KMS-11 (cell line): ENCODE data around the gene MAU2.

Experiments
- H2AFZ ChIP-seq: fragments of 200-600 bp; sonication (generic); 2 replicates; pipeline ENCODE4 v1.6.1; 2016; ENCODE audit warnings: antibody characterized with exemption, mixed run types, low read depth
- H3K27ac ChIP-seq: fragments of 200-600 bp; sonication (generic); 2 replicates; pipeline ENCODE4 v1.6.1; 2016; ENCODE audit warnings: mild to moderate bottlenecking, mixed run types
- H3K27me3 ChIP-seq: fragments of 200-600 bp; sonication (generic); 2 replicates; pipeline ENCODE4 v1.6.1; 2017; ENCODE audit warnings: mild to moderate bottlenecking, low read depth, mixed run types, moderate library complexity; ENCODE audit not compliant: insufficient read depth
- H3K36me3 ChIP-seq: fragments of 200-600 bp; sonication (generic); 2 replicates; pipeline ENCODE4 v1.6.1; 2017; ENCODE audit warnings: mild to moderate bottlenecking, mixed run types; ENCODE audit not compliant: insufficient read depth
- H3K4me1 ChIP-seq: fragments of 200-600 bp; sonication (generic); 2 replicates; pipeline ENCODE4 v1.6.1; 2016; ENCODE audit warnings: mild to moderate bottlenecking, low read depth, mixed run types; ENCODE audit not compliant: poor library complexity, severe bottlenecking
- H3K4me2 ChIP-seq: fragments of 200-600 bp; sonication (generic); 2 replicates; pipeline ENCODE4 v1.7.0; 2016; ENCODE audit warnings: mild to moderate bottlenecking, mixed run types
- H3K4me3 ChIP-seq: fragments of 200-600 bp; sonication (generic); IDR thresholded peaks from 2 replicates; pipeline ENCODE4 v1.6.1; 2017; ENCODE audit warnings: low read depth, low read length, mixed read lengths; ENCODE audit not compliant: insufficient read depth
- H3K79me2 ChIP-seq: fragments of 200-600 bp; sonication (generic); 2 replicates; pipeline ENCODE4 v1.6.1; 2016; ENCODE audit warnings: low read depth, mixed run types; ENCODE audit not compliant: insufficient read depth
- H3K9ac ChIP-seq: fragments of 200-600 bp; sonication (generic); 2 replicates; pipeline ENCODE4 v1.6.1; 2016; ENCODE audit warnings: mild to moderate bottlenecking, mixed run types
- H4K20me1 ChIP-seq: fragments of 200-600 bp; sonication (generic); 2 replicates; pipeline ENCODE4 v1.6.1; 2016; ENCODE audit warnings: mild to moderate bottlenecking, mixed run types; ENCODE audit not compliant: insufficient read depth
- TF ChIP-seq, protein P1 (sequence below): fragments of 200-600 bp; sonication (generic); conservative IDR thresholded peaks from 2 replicates; pipeline ENCODE4 v1.6.1; 2017; ENCODE audit warnings: low read depth, mild to moderate bottlenecking, antibody characterized with exemption, low read length, moderate library complexity, mixed read lengths

MAU2 gene

DNA sequence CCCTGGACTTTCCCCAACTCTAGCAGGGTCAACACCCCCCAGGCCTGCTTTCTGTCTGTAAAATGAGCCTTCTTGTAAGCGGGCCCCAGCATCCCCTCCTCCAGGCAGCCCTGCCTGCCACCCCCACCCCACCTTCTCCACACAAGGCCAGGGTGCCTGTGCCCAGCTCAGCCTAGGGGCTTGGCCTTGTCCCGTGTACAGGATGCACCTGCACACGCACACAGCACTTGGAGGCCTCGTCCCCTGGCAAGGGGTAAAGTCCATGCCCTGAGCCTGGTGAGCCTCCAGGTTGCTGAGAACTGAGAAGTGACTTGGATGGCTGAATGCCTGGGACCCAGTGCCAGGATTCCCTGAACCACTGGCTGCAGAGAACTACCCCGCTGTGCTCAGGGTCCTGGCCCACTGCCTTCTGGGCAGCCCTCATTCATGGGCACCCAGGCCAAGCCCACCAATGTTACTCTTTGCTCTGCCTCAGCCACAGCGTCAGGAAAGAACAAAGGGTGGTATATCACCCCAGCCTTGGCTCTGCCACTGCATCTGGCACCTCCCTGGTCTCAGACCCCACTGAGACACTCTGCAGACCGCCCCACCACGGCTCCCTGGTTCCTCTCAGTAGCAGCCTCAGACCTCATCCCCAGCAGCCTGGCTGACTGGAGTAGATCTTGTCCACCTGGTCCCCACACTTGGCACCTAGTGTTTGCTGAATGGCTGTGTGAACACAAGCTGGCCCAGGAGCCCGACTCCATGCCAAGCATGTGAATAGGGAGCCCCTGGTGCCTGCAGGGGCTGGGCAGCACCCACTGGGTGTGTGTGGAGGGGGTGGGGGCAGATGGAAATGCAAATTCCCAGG is 45.7 kb upstream of the MAU2 start:
- TF ChIP-seq, protein P1, sequence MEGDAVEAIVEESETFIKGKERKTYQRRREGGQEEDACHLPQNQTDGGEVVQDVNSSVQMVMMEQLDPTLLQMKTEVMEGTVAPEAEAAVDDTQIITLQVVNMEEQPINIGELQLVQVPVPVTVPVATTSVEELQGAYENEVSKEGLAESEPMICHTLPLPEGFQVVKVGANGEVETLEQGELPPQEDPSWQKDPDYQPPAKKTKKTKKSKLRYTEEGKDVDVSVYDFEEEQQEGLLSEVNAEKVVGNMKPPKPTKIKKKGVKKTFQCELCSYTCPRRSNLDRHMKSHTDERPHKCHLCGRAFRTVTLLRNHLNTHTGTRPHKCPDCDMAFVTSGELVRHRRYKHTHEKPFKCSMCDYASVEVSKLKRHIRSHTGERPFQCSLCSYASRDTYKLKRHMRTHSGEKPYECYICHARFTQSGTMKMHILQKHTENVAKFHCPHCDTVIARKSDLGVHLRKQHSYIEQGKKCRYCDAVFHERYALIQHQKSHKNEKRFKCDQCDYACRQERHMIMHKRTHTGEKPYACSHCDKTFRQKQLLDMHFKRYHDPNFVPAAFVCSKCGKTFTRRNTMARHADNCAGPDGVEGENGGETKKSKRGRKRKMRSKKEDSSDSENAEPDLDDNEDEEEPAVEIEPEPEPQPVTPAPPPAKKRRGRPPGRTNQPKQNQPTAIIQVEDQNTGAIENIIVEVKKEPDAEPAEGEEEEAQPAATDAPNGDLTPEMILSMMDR, result no peak
- H3K36me3 ChIP-seq, result no peaks in the 10 kb centered on the region
- no peaks in the 10 kb centered on the region for H4K20me1 ChIP-seq
- no peak overlapping the region for H2AFZ ChIP-seq
- no peak overlapping the region for H3K4me3 ChIP-seq
- no peak overlapping the region for H3K4me2 ChIP-seq
- H3K9ac ChIP-seq, result no peak overlapping the region
- no peaks in the 10 kb centered on the region for H3K27me3 ChIP-seq
- H3K4me1 ChIP-seq, result no peaks in the 10 kb centered on the region
- no peak overlapping the region for H3K27ac ChIP-seq
- H3K79me2 ChIP-seq, result no peaks in the 10 kb centered on the region

DNA sequence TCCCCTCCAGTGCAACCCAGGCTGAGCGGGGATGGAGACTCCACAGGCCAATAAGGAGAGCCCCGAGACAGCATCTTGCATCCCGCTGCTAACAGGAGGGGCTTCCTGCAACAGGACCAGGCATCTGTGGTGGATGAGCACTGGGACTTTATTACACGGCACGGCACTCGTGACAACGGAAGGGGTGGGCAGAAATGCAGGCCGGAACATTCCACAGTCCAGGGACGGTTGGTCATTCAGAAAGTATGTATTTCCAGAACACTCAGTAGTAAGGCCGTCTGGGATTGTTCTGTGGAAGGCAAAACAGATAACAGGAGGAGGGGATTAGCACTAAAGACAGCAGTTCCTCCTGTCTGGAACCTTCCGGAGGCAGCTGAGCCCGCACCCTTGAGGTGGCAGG is 44.2 kb upstream of the MAU2 start:
- Histone ChIP-seq H4K20me1 (no peaks in the 10 kb centered on the region), H3K27ac (no peak overlapping the region), H3K36me3 (no peaks in the 10 kb centered on the region), H3K9ac (no peak overlapping the region), H2AFZ (no peak overlapping the region), H3K27me3 (no peaks in the 10 kb centered on the region), H3K4me1 (no peaks in the 10 kb centered on the region), H3K4me2 (no peak overlapping the region), H3K4me3 (no peak overlapping the region), H3K79me2 (no peaks in the 10 kb centered on the region)
- TF ChIP-seq, protein P1, result no peak

DNA sequence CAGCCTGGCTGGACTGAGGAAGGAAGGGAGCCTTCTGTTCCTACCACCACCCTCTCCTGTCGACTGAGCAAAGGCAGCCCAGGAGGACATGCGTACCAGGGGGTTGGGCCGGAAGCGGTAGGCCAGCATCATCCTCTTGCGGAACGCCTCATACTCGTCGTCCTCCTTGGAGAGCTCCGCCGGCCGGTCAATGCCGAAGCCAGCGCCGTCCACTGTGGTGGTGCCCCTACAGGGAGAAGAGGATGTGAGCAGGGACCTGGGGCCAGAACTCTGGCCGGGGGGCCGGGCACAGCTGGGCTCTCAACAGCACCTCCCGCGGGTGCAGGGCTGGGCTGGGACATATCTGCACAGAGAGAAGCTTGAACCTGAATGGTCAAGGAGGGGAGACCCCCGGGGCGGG is 43.8 kb upstream of the MAU2 start:
- TF ChIP-seq, protein P1, result no peak
- H3K36me3 ChIP-seq, result no peaks in the 10 kb centered on the region
- H3K27ac ChIP-seq, result no peak overlapping the region
- H4K20me1 ChIP-seq, result no peaks in the 10 kb centered on the region
- H3K4me1 ChIP-seq, result no peaks in the 10 kb centered on the region
- H3K4me2 ChIP-seq, result no peak overlapping the region
- H3K4me3 ChIP-seq, result no peak overlapping the region
- H3K79me2 ChIP-seq, result no peaks in the 10 kb centered on the region
- H3K27me3 ChIP-seq, result no peaks in the 10 kb centered on the region
- H2AFZ ChIP-seq, result no peak overlapping the region
- H3K9ac ChIP-seq, result no peak overlapping the region

DNA sequence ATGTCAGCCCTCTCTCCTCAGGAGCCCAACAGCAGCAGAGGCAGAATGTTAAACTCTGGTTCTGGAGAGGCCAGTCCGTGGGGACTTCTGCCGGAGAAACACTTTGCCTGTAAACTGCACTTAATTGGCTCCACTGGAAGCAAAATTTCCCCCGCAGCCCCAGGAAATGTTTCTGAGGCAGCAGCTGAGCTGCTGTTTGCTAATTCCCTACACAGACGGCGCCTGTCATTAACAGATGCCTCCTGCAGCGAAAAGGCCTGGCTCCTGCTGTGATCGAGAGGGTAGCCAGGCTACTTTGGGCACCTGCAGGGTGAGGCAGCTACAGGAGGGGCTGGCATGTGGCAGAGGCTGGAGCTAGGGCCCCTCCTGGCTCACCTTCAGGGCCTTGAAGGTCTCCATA is 42.3 kb upstream of the MAU2 start:
- no peaks in the 10 kb centered on the region for H3K79me2 ChIP-seq
- no peaks in the 10 kb centered on the region for H3K36me3 ChIP-seq
- no peak overlapping the region for H3K4me3 ChIP-seq
- no peak overlapping the region for H3K27ac ChIP-seq
- no peak overlapping the region for H2AFZ ChIP-seq
- H3K4me2 ChIP-seq, result no peak overlapping the region
- H3K9ac ChIP-seq, result no peak overlapping the region
- no peaks in the 10 kb centered on the region for H3K4me1 ChIP-seq
- TF ChIP-seq, protein P1, result no peak
- no peaks in the 10 kb centered on the region for H4K20me1 ChIP-seq
- H3K27me3 ChIP-seq, result no peaks in the 10 kb centered on the region
